Skin of body (tissue), 2 donors: Measurements from ENCODE around the gene LGALS7B. TPM values are rescaled to one million over a fixed set of nuclear protein-coding genes. Genes with fewer than 3 reads are reported as not detected.

ENCODE experiments used
- small RNA-seq: library from RNA; depleted of rRNA; stranded (forward); fragments of <200 nt; gene quantifications from one replicate; pipeline ENCODE3, GENCODE V24; 2014; ENCODE audit warnings: low replicate concordance
- total RNA-seq: library from RNA; depleted of rRNA; stranded (reverse); fragments of >200 nt; gene quantifications from one replicate; pipeline ENCODE4 v1.2.3, GENCODE V29; 2014

LGALS7B gene
- total RNA-seq, 1 donor from 2014 or later: 285 TPM

Small RNA genes within 50 kb of the gene (small RNA-seq; reads per million reads assigned to genes)
- gene RNU6-140P: not detected

Other genes starting within 250 kb of the LGALS7B start
- 0.59 TPM for gene MAP4K1, start 171.2 kb upstream of the LGALS7B start, total RNA-seq
- gene EIF3K, start 170.0 kb upstream of the LGALS7B start, total RNA-seq: 193 TPM
- 152 TPM for gene ACTN4, start 141.6 kb upstream of the LGALS7B start, total RNA-seq
- 6.0 TPM for gene CAPN12, start 44.7 kb upstream of the LGALS7B start, total RNA-seq
- 102 TPM for gene LGALS7, start 15.7 kb upstream of the LGALS7B start, total RNA-seq
- 1.3 TPM for gene LGALS4, start 23.7 kb downstream of the LGALS7B start, total RNA-seq
- gene ECH1, start 42.6 kb downstream of the LGALS7B start, total RNA-seq: 50.1 TPM
- gene HNRNPL, start 60.8 kb downstream of the LGALS7B start, total RNA-seq: 205 TPM
- 4.6 TPM for gene RINL, start 89.1 kb downstream of the LGALS7B start, total RNA-seq
- gene SIRT2, start 110.4 kb downstream of the LGALS7B start, total RNA-seq: 46.1 TPM
- 5.0 TPM for gene NFKBIB, start 110.8 kb downstream of the LGALS7B start, total RNA-seq
- gene CCER2, start 123.0 kb downstream of the LGALS7B start, total RNA-seq: 3.6 TPM
- gene SARS2, start 141.6 kb downstream of the LGALS7B start, total RNA-seq: 7.0 TPM
- 14.5 TPM for gene MRPS12, start 141.7 kb downstream of the LGALS7B start, total RNA-seq
- 19.9 TPM for gene FBXO17, start 186.5 kb downstream of the LGALS7B start, total RNA-seq
- gene FBXO27, start 243.3 kb downstream of the LGALS7B start, total RNA-seq: 4.7 TPM